Endodermal cell (in vitro differentiated cells): Measurements from ENCODE around the gene AGXT2. TPM values are rescaled to one million over a fixed set of nuclear protein-coding genes. Genes with fewer than 3 reads are reported as not detected.

Experiments used
- DNase-seq: peaks from one replicate; pipeline ENCODE4 v3.0.0-alpha.2; 2017
- H3K27ac ChIP-seq: 2 replicates; pipeline ENCODE4 v1.5.1; 2013; ENCODE audit warnings: mild to moderate bottlenecking, low read depth, low read length, moderate library complexity
- H3K27me3 ChIP-seq: 2 replicates; pipeline ENCODE4 v1.6.1; 2013; ENCODE audit warnings: mild to moderate bottlenecking, low read length, moderate library complexity; ENCODE audit not compliant: insufficient read depth, control insufficient read depth, poor library complexity, severe bottlenecking
- H3K36me3 ChIP-seq: 2 replicates; pipeline ENCODE4 v1.7.0; 2013; ENCODE audit warnings: mild to moderate bottlenecking, low read length, moderate library complexity; ENCODE audit not compliant: control insufficient read depth, insufficient read depth
- H3K4me1 ChIP-seq: one replicate; pipeline ENCODE4 v1.7.0; 2013; ENCODE audit warnings: low read length; ENCODE audit not compliant: control insufficient read depth, insufficient read depth
- H3K4me3 ChIP-seq: 2 replicates; pipeline ENCODE4 v1.5.1; 2013; ENCODE audit warnings: mild to moderate bottlenecking, low read length, moderate library complexity
- H3K9ac ChIP-seq: 2 replicates; pipeline ENCODE4 v1.6.1; 2013; ENCODE audit warnings: mild to moderate bottlenecking, low read length, moderate library complexity; ENCODE audit not compliant: poor library complexity, severe bottlenecking; ENCODE audit errors: extremely low read depth
- H3K9me3 ChIP-seq: 2 replicates; pipeline ENCODE4 v1.6.1; 2013; ENCODE audit warnings: mild to moderate bottlenecking, low read length, moderate library complexity; ENCODE audit not compliant: control insufficient read depth
- H3K27ac Mint-ChIP-seq: 2 replicates; pipeline ENCODE4 v1.8.0; 2020; ENCODE audit warnings: mixed read lengths
- H3K27me3 Mint-ChIP-seq: 2 replicates; pipeline ENCODE4 v1.8.0; 2021; ENCODE audit warnings: mild to moderate bottlenecking, mixed read lengths; ENCODE audit not compliant: insufficient read depth
- H3K36me3 Mint-ChIP-seq: 2 replicates; pipeline ENCODE4 v1.8.0; 2020; ENCODE audit warnings: low read depth, mixed read lengths
- H3K4me1 Mint-ChIP-seq: 2 replicates; pipeline ENCODE4 v1.8.0; 2020; ENCODE audit warnings: mixed read lengths
- H3K4me3 Mint-ChIP-seq: 2 replicates; pipeline ENCODE4 v1.8.0; 2020; ENCODE audit warnings: mild to moderate bottlenecking, moderate library complexity, mixed read lengths
- H3K9me3 Mint-ChIP-seq: 2 replicates; pipeline ENCODE4 v1.8.0; 2020; ENCODE audit warnings: mild to moderate bottlenecking, mixed read lengths
- WGBS, 2 experiments: methylation state at CpG; one replicate each; pipeline versions ENCODE4 v1.1.5 to v1.1.7; 2013; ENCODE audit warnings: missing lambda C conversion rate in 2 of 2, mixed read lengths in 1 of 2; ENCODE audit not compliant: insufficient coverage in 1 of 2, insufficient read length in 1 of 2; 5-methylcytosine and 5-hydroxymethylcytosine counted together
- total RNA-seq, 2 donors: library from RNA; stranded (reverse); fragmentation: NEBNext Ultra II Directional in 1 of 2; extraction: Animal tissue kit (Norgen Biotek cat#: 25700) in 1 of 2; gene quantifications; 2 replicates in 1 of 2; 3 replicates in 1 of 2; pipeline ENCODE4 v1.2.1, GENCODE V29; 2021
- TF ChIP-seq, protein P1 (sequence below): fragments of 200-600 bp; sonication (generic); conservative IDR thresholded peaks from 2 replicates; pipeline ENCODE4 v1.5.0; 2021; ENCODE audit warnings: antibody characterized with exemption, mild to moderate bottlenecking

AGXT2 gene
- total RNA-seq, 2 donors from 2014 or later, result not detected

DNA sequence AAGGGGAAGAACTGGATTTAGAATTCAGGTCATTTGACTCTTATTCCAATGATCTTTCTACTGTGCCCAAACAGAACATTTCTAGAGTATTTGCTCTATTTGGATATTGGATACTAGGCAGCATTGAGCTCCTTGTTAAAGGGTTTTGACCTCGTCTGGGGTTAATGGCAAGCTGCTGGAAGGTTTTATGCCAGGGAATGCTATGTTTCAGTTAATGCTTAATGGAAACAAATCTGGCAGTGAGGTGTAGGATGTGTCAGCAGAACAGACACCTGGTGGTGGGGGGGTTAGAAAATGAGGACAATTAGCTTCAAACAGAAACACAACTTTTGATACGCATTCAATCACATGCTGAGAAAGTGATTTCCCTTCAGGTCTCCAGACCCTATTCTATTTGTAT lies 51.5 kb downstream of the AGXT2 start:
- no peak overlapping the region for H3K27ac Mint-ChIP-seq
- H3K9me3 Mint-ChIP-seq, result peaks cover 15% of the 10 kb centered on the region
- Histone ChIP-seq H3K36me3 (no peaks in the 10 kb centered on the region), H3K4me3 (no peak overlapping the region), H3K27ac (no peak overlapping the region), H3K9ac (no peak overlapping the region), H3K4me1 (no peaks in the 10 kb centered on the region), H3K27me3 (no peaks in the 10 kb centered on the region), H3K9me3 (peaks cover 24% of the 10 kb centered on the region)
- no peaks in the 10 kb centered on the region for H3K4me1 Mint-ChIP-seq
- TF ChIP-seq, protein P1, sequence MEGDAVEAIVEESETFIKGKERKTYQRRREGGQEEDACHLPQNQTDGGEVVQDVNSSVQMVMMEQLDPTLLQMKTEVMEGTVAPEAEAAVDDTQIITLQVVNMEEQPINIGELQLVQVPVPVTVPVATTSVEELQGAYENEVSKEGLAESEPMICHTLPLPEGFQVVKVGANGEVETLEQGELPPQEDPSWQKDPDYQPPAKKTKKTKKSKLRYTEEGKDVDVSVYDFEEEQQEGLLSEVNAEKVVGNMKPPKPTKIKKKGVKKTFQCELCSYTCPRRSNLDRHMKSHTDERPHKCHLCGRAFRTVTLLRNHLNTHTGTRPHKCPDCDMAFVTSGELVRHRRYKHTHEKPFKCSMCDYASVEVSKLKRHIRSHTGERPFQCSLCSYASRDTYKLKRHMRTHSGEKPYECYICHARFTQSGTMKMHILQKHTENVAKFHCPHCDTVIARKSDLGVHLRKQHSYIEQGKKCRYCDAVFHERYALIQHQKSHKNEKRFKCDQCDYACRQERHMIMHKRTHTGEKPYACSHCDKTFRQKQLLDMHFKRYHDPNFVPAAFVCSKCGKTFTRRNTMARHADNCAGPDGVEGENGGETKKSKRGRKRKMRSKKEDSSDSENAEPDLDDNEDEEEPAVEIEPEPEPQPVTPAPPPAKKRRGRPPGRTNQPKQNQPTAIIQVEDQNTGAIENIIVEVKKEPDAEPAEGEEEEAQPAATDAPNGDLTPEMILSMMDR, result no peak
- no peak for DNase-seq
- 92 to 94% methylated on average over 2 of the region's 2 CpGs for WGBS, 2 experiments
- no peaks in the 10 kb centered on the region for H3K27me3 Mint-ChIP-seq
- H3K36me3 Mint-ChIP-seq, result no peaks in the 10 kb centered on the region
- H3K4me3 Mint-ChIP-seq, result no peak overlapping the region

- Histone ChIP-seq H3K9me3 (peaks cover 29% of the 10 kb centered on the region), H3K9ac (no peak overlapping the region), H3K27me3 (no peaks in the 10 kb centered on the region), H3K27ac (no peak overlapping the region), H3K4me3 (no peak overlapping the region), H3K36me3 (no peaks in the 10 kb centered on the region), H3K4me1 (no peaks in the 10 kb centered on the region)
- Mint-ChIP-seq H3K4me3 (no peak overlapping the region), H3K36me3 (no peaks in the 10 kb centered on the region), H3K27ac (no peak overlapping the region), H3K9me3 (peaks cover 31% of the 10 kb centered on the region), H3K4me1 (no peaks in the 10 kb centered on the region), H3K27me3 (no peaks in the 10 kb centered on the region)
- 95% methylated on average over 7 to 8 of the region's 8 CpGs for WGBS, 2 experiments
- TF ChIP-seq, protein P1, result no peak
- no peak for DNase-seq
Measured at GRCh38 chr5:34993951-34994350, 53.8 kb downstream of the AGXT2 start.

DNA sequence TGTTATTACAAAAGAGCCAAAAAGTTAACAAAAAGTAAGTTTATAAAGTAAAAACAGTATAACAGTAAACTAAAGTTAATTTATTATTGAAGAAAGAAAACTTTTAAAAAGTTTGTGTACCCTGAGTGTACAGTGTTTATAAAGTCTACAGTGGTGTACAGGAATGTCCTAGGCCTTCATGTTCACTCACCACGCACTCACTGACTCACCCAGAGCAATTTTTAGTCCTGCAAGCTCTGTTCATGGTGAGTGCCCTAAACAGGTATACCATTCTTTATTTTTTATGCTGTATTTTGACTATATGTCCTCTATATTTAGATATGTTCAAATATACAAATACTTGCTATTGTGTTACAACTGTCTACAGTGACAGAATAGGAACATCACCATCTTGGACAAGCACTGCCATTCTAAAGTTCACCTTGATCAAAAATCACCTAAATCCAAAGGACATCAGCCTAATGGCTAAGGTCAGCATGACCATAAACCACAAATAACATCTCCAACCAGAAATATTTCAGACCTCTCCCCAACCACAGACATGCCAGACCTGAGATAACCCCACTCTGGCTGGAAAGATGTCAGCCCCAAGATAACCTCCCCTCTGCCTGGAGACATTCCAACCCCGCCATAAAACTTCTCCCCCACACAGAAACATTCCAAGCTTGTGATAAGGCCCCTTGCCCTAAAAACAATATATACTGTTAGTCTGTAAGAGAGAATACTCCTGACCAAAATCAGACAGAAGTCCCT lies 56.1 kb downstream of the AGXT2 start:
- TF ChIP-seq, protein P1, result no peak
- Histone ChIP-seq H3K36me3 (no peaks in the 10 kb centered on the region), H3K9ac (no peak overlapping the region), H3K9me3 (peaks cover 49% of the 10 kb centered on the region), H3K4me1 (no peaks in the 10 kb centered on the region), H3K4me3 (no peak overlapping the region), H3K27me3 (no peaks in the 10 kb centered on the region), H3K27ac (no peak overlapping the region)
- Mint-ChIP-seq H3K4me1 (no peaks in the 10 kb centered on the region), H3K27ac (no peak overlapping the region), H3K9me3 (peaks cover 50% of the 10 kb centered on the region), H3K36me3 (peaks cover 3% of the 10 kb centered on the region), H3K4me3 (no peak overlapping the region), H3K27me3 (no peaks in the 10 kb centered on the region)
- no peak for DNase-seq
- WGBS, 2 experiments, result 92% methylated on average over 2 of the region's 2 CpGs; no CpG with 5 or more reads in 1 of the 2 experiments
